Suprapubic skin (tissue), 4 donors: Measurements from ENCODE around the gene BRIP1.

Experiments
- EP300 ChIP-seq: sonication (generic); formaldehyde crosslinking; IDR thresholded peaks from one replicate; pipeline ENCODE4 v1.6.1; 2017; ENCODE audit warnings: antibody characterized with exemption
- POLR2AphosphoS5 ChIP-seq, 3 donors: sonication (generic); formaldehyde crosslinking; IDR thresholded peaks; one replicate each; pipeline ENCODE4 v1.6.1; 2017; ENCODE audit warnings: antibody characterized with exemption in 3 of 3
- TF ChIP-seq, protein P1 (sequence below), 2 donors: fragments of 200-600 bp in 1 of 2; fragments of 450-650 bp in 1 of 2; sonication (generic) in 1 of 2; IDR thresholded peaks; one replicate each; pipeline ENCODE4 v1.5.1; 2016 to 2019; ENCODE audit warnings: antibody characterized with exemption in 2 of 2, mild to moderate bottlenecking in 1 of 2, moderate library complexity in 1 of 2

DNA sequence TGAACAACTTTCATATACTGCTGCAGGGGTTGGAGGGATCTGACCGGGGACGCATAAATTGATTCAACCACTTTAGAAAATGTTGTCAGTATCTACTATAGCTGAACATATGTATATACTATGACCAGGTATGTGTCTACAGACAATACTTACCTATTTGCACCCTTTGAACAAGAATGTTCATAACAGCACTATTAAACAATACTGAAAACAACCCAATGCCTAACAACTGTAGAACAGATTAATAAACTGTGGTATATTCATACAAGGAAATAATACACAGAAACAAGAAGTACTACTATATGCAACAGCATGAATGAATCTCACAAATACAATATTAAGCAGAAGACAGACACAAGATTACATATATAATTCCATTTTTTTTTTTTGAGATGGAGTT, 10.5 kb downstream of the BRIP1 start:
- TF ChIP-seq, protein P1, sequence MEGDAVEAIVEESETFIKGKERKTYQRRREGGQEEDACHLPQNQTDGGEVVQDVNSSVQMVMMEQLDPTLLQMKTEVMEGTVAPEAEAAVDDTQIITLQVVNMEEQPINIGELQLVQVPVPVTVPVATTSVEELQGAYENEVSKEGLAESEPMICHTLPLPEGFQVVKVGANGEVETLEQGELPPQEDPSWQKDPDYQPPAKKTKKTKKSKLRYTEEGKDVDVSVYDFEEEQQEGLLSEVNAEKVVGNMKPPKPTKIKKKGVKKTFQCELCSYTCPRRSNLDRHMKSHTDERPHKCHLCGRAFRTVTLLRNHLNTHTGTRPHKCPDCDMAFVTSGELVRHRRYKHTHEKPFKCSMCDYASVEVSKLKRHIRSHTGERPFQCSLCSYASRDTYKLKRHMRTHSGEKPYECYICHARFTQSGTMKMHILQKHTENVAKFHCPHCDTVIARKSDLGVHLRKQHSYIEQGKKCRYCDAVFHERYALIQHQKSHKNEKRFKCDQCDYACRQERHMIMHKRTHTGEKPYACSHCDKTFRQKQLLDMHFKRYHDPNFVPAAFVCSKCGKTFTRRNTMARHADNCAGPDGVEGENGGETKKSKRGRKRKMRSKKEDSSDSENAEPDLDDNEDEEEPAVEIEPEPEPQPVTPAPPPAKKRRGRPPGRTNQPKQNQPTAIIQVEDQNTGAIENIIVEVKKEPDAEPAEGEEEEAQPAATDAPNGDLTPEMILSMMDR (IDR thresholded peaks at IDR 0.05), result no peak
- no peak for TF ChIP-seq EP300
- TF ChIP-seq POLR2AphosphoS5 (IDR thresholded peaks at IDR 0.05), result no peak
